Activated naive CD8-positive, alpha-beta T cell treated with anti-CD3 and anti-CD28 coated beads, Interleukin-2, amount 10 ng/mL, durations not matched to agents 7 days and 5 days (primary cell): Measurements from ENCODE around the gene PHYKPL. TPM values are rescaled to one million over a fixed set of nuclear protein-coding genes. Genes with fewer than 3 reads are reported as not detected.

Source experiments
- ATAC-seq: fragments of 150-1000 bp; cut with Tn5 transposase; one replicate; pipeline ENCODE4 v1.10.0; 2021; ENCODE audit warnings: low read depth, moderate library complexity
- POLR2A ChIA-PET: fragments of 350-600 bp; sonication (Branson Sonifier 250); formaldehyde crosslinking; loops from one replicate; lab custom pipeline; 2021; ENCODE audit warnings: antibody characterized with exemption; lab: Charles Lee
- DNase-seq: peaks from one replicate; pipeline ENCODE4 v3.0.0; 2021
- H3K27ac Mint-ChIP-seq: one replicate; pipeline ENCODE4 v1.8.0; 2022; ENCODE audit warnings: mild to moderate bottlenecking, mixed read lengths
- H3K27me3 Mint-ChIP-seq: one replicate; pipeline ENCODE4 v1.8.0; 2022; ENCODE audit warnings: mild to moderate bottlenecking, moderate library complexity, mixed read lengths
- H3K36me3 Mint-ChIP-seq: one replicate; pipeline ENCODE4 v1.8.0; 2021; ENCODE audit warnings: mild to moderate bottlenecking, mixed read lengths
- H3K4me1 Mint-ChIP-seq: one replicate; pipeline ENCODE4 v1.8.0; 2021; ENCODE audit warnings: mixed read lengths
- H3K4me3 Mint-ChIP-seq: one replicate; pipeline ENCODE4 v1.8.0; 2022; ENCODE audit warnings: mild to moderate bottlenecking, moderate library complexity, mixed read lengths
- H3K9me3 Mint-ChIP-seq: one replicate; pipeline ENCODE4 v1.8.0; 2021; ENCODE audit warnings: mixed read lengths
- total RNA-seq, 2 experiments: library from RNA; stranded (reverse); gene quantifications; one replicate each; pipeline ENCODE4 v1.2.3, GENCODE V29; 2021

Gene PHYKPL
- total RNA-seq, 2 experiments from 2014 or later: 158 to 165 TPM

GRCh38 chr5:178193251-178193809 lies 39.3 kb downstream of the PHYKPL start:
- no peaks in the 10 kb centered on the region for H3K9me3 Mint-ChIP-seq
- peaks cover 16% of the 10 kb centered on the region for H3K4me1 Mint-ChIP-seq
- DNase-seq: no peak
- peaks cover 30% of the 10 kb centered on the region for H3K27me3 Mint-ChIP-seq
- H3K4me3 Mint-ChIP-seq: peak overlapping the region; percentile 25
- H3K36me3 Mint-ChIP-seq: peaks cover 4% of the 10 kb centered on the region
- POLR2A ChIA-PET: interaction anchor here (0.7 to 1.4 kb wide), 2 partner anchors 11 kb away, joined by 3 to 9 read pairs; partner anchors contain the start of gene HNRNPAB
- H3K27ac Mint-ChIP-seq: peak overlapping the region; percentile 22
- ATAC-seq: no peak

DNA sequence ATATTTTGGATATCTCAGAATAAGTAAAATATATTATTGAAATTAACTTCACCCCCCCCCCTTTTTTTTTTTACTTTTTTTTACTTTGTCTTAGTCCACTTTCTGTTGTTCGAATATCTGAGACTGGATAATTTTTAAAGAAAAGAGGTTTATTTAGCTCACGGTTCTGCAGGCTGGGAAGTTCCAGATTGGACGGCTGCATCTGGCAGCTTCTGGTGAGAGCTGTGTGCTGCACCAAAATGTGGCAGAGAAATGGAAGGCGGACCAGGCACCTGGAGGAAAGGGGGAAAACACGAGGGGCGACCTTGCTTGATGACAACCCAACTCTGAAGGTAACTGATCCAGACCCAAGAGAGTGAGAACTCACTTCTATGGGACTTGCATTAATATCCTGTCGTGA lies 39.8 kb downstream of the PHYKPL start:
- Mint-ChIP-seq H3K4me1 (peaks cover 16% of the 10 kb centered on the region), H3K36me3 (peaks cover 4% of the 10 kb centered on the region), H3K27ac (no peak overlapping the region), H3K4me3 (no peak overlapping the region), H3K27me3 (peaks cover 30% of the 10 kb centered on the region), H3K9me3 (no peaks in the 10 kb centered on the region)
- no peak for ATAC-seq
- no peak for DNase-seq
- POLR2A ChIA-PET: no interaction called here

GRCh38 chr5:178192244-178192643 lies 40.4 kb downstream of the PHYKPL start:
- POLR2A ChIA-PET: no interaction called here
- Mint-ChIP-seq H3K27ac (no peak overlapping the region), H3K27me3 (peaks cover 30% of the 10 kb centered on the region), H3K36me3 (peaks cover 4% of the 10 kb centered on the region), H3K4me3 (no peak overlapping the region), H3K4me1 (peaks cover 16% of the 10 kb centered on the region), H3K9me3 (no peaks in the 10 kb centered on the region)
- no peak for DNase-seq
- ATAC-seq: no peak

DNA sequence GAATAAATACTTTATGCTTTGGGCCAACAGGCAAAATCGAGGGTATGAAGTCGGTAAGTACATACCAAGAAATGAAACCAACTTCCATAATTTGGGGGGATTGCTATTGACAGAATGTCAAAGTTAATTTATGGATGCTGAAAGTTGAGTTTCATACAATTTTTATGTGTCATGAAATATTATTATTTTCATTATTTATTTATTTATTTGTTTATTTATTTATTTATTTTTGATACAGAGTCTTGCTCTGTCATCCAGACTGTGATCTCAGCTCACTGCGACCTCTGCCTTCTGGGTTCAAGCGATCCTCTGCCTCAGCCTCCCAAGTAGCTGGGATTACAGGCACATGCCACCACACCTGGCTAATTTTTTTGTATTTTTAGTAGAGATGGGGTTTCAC lies 40.9 kb downstream of the PHYKPL start:
- DNase-seq: no peak
- no peaks in the 10 kb centered on the region for H3K9me3 Mint-ChIP-seq
- POLR2A ChIA-PET: no interaction called here
- peaks cover 4% of the 10 kb centered on the region for H3K36me3 Mint-ChIP-seq
- H3K4me3 Mint-ChIP-seq: no peak overlapping the region
- peaks cover 16% of the 10 kb centered on the region for H3K4me1 Mint-ChIP-seq
- no peak for ATAC-seq
- H3K27me3 Mint-ChIP-seq: peaks cover 30% of the 10 kb centered on the region
- no peak overlapping the region for H3K27ac Mint-ChIP-seq

- Mint-ChIP-seq H3K27ac (no peak overlapping the region), H3K9me3 (no peaks in the 10 kb centered on the region), H3K27me3 (peaks cover 24% of the 10 kb centered on the region), H3K4me1 (peaks cover 15% of the 10 kb centered on the region), H3K4me3 (no peak overlapping the region), H3K36me3 (peaks cover 4% of the 10 kb centered on the region)
- no peak for ATAC-seq
- POLR2A ChIA-PET: interaction anchor here (0.7 to 1.2 kb wide), 2 partner anchors 15 to 1850 kb away, joined by 3 to 5 read pairs; partner anchors contain the start of gene HNRNPAB
- DNase-seq: no peak
Measured at GRCh38 chr5:178189433-178189832, 43.2 kb downstream of the PHYKPL start.

GRCh38 chr5:178187014-178187413 lies 45.6 kb downstream of the PHYKPL start, which contains the start of gene GMCL2:
Gene GMCL2 (minus strand): TSS chr5:178187371. CDS start chr5:178187299, 72 bp downstream.
- Mint-ChIP-seq H3K27me3 (peaks cover 17% of the 10 kb centered on the region), H3K4me1 (peaks cover 6% of the 10 kb centered on the region), H3K27ac (no peak within 1 kb of the TSS), H3K4me3 (no peak within 1 kb of the TSS), H3K36me3 (no peaks in the 10 kb centered on the region), H3K9me3 (no peaks in the 10 kb centered on the region)
- POLR2A ChIA-PET: no interaction called here
- no peak for DNase-seq
- ATAC-seq: no peak

- Mint-ChIP-seq H3K36me3 (no peaks in the 10 kb centered on the region), H3K4me1 (peaks cover 8% of the 10 kb centered on the region), H3K27me3 (peaks cover 16% of the 10 kb centered on the region), H3K9me3 (no peaks in the 10 kb centered on the region), H3K27ac (no peak overlapping the region), H3K4me3 (no peak overlapping the region)
- ATAC-seq (no peak), DNase-seq (no peak)
- POLR2A ChIA-PET: interaction anchor here (1.2 kb wide), 1 partner anchor 18 kb away, joined by 5 read pairs; the partner anchor contains the start of gene HNRNPAB
Measured at GRCh38 chr5:178186427-178186826, 46.2 kb downstream of the PHYKPL start.

DNA sequence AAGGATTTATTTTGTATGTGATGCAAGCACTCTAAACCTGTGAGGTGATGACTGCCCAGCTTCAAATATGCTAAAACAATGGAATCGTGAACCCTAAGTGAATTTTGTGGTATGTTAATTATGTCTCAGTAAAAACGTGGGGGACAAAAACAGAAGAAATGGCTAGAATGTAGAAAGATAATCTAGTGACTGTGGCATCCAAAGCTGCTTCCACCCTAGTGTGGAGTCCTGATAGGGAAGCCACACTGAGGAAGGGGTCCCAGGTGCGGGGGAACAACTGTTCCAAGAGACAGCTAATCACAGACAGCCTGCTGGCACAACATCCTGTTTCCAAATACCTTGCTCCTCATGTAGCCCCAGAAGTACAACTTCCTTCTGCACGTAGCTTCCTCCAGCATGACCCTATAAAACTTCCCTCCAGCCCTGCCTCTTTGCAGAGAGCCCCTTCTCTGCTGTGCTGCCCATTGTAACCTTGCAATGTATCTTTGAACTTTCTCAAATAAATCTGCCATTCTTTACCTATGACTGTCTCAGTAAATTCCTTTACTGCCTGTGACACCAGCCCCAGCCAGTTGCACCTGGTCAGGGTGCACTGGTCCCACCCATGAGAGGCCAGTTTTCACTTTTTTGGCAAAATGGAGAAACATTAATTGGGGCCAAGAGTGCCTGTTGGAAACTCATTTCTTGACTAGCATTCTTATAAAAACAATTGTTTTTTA lies 50.3 kb downstream of the PHYKPL start:
- Mint-ChIP-seq H3K4me1 (peaks cover 8% of the 10 kb centered on the region), H3K4me3 (peak overlapping the region; percentile 48), H3K36me3 (no peaks in the 10 kb centered on the region), H3K27ac (peak overlapping the region; percentile 83), H3K9me3 (no peaks in the 10 kb centered on the region), H3K27me3 (peaks cover 4% of the 10 kb centered on the region)
- no peak for DNase-seq
- peak; percentile 65 for ATAC-seq
- POLR2A ChIA-PET: interaction anchor here (0.6 to 1.9 kb wide), 3 partner anchors 11 to 76 kb away, joined by 3 to 9 read pairs (median 3); partner anchors contain the start of gene HNRNPAB

DNA sequence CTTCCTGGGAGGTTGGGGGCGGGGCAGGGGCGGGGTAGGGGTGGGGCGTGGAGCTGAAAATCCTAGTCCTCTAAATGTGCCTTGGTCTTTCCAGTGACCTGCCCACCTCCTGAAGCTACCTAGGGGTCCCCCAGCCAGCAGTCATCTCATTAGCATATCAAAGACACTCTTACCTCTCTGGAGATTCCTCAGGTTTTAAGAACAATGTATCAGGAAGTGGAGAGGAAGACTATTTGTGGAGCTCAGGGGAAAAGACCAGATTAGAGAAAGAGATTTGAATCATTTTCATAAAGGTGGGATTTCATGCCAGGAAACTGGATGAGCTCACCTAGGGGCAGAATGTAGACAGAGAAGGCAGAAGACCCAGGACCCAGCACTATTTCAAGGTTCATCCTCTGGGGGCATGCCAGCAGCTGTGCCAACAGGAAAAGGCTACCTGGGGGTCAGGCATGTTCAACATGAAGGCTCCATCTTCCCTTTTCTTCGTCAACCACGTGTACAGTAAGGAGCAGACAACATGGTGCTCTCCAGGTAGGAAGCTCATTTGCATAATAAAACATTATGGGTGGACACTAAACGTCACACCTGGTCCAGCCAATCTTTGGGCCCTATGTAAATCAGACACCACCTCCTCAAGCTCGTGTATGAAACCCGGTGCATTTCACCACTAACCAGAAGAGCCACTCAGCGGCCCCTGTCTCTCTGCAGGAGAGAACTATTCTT lies 52.3 kb downstream of the PHYKPL start:
- H3K9me3 Mint-ChIP-seq: no peaks in the 10 kb centered on the region
- POLR2A ChIA-PET: interaction anchor here (1.2 to 1.3 kb wide), 2 partner anchors 17 to 24 kb away, joined by 3 to 4 read pairs; partner anchors contain the start of gene HNRNPAB

DNA sequence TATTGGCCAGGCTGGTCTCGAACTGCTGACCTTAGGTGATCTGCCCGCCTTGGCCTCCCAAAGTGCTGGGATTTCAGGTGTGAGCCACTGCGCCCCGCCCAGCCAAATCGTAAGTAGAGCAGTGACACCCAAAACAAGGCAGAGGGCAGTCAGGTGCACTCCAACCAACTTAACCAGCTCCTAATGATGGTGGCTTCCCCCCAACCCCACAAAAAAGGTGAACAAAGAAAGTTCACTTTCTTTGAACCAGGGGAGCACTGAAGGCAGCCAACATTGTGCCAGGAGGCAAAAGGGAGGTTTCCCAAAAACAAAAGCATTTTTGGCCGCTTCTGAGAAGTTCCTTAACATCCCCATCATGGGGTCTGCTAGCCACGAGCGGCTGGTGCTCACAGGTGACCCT lies 55.0 kb downstream of the PHYKPL start:
- H3K36me3 Mint-ChIP-seq: no peaks in the 10 kb centered on the region
- POLR2A ChIA-PET: interaction anchor here (0.6 to 1.0 kb wide), 2 partner anchors 27 to 1192 kb away, joined by 4 to 5 read pairs; partner anchors contain the start of gene HNRNPAB
- H3K4me3 Mint-ChIP-seq: no peak overlapping the region
- no peaks in the 10 kb centered on the region for H3K9me3 Mint-ChIP-seq
- no peak overlapping the region for H3K27ac Mint-ChIP-seq
- peaks cover 4% of the 10 kb centered on the region for H3K27me3 Mint-ChIP-seq
- DNase-seq: no peak
- H3K4me1 Mint-ChIP-seq: peaks cover 7% of the 10 kb centered on the region
- no peak for ATAC-seq

More for the DNA sequence above, 52.3 kb downstream of the PHYKPL start:
- no peak overlapping the region for H3K27ac Mint-ChIP-seq
- H3K36me3 Mint-ChIP-seq: no peaks in the 10 kb centered on the region
- peaks cover 4% of the 10 kb centered on the region for H3K27me3 Mint-ChIP-seq
- peaks cover 8% of the 10 kb centered on the region for H3K4me1 Mint-ChIP-seq
- DNase-seq (no peak), ATAC-seq (no peak)
- H3K4me3 Mint-ChIP-seq: no peak overlapping the region

DNA sequence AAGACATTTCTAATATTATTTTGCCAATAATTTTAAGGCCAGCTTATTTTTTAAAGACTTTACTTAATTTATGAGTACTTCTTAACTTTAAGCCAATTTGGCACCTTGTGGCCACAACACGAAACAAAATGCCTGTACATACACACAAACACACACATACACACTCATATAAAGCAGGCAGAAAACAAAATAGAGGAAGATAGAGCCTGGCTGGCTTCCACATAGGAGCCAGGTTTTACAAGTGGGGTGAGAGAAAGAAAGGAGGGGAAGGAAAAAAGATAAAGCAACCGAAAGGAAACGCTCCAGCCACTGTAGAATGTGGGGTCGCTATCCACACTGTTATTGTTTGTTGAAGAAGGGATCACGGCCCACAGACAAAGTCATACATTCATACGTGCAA lies 55.8 kb downstream of the PHYKPL start:
- Mint-ChIP-seq H3K4me3 (no peak overlapping the region), H3K36me3 (no peaks in the 10 kb centered on the region), H3K27ac (no peak overlapping the region), H3K27me3 (peaks cover 4% of the 10 kb centered on the region), H3K9me3 (no peaks in the 10 kb centered on the region), H3K4me1 (no peaks in the 10 kb centered on the region)
- DNase-seq (no peak), ATAC-seq (no peak)
- POLR2A ChIA-PET: interaction anchor here (1.4 kb wide), 1 partner anchor 28 kb away, joined by 4 read pairs; the partner anchor contains the start of gene HNRNPAB

DNA sequence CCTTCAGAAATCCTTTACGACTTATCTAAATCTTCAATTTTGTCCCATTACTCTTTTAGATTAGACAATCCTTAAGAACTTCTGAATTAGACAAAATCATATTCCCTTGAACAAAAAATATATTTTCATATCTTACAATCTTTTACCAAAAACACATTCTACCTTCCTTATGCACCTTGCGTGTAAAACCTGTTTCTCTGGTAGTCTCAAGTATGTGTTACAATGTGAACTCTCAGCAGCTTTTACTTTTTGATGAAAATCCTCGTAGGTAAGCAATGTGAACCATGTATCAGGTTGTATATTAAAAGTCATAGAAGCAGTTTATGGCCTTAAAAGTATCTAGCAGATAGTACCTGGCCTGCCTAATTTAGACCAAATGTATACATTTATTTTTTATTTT lies 58.1 kb downstream of the PHYKPL start:
- Mint-ChIP-seq H3K4me1 (no peaks in the 10 kb centered on the region), H3K9me3 (no peaks in the 10 kb centered on the region), H3K27ac (no peak overlapping the region), H3K4me3 (no peak overlapping the region), H3K36me3 (no peaks in the 10 kb centered on the region), H3K27me3 (peaks cover 4% of the 10 kb centered on the region)
- no peak for DNase-seq
- no peak for ATAC-seq
- POLR2A ChIA-PET: no interaction called here

DNA sequence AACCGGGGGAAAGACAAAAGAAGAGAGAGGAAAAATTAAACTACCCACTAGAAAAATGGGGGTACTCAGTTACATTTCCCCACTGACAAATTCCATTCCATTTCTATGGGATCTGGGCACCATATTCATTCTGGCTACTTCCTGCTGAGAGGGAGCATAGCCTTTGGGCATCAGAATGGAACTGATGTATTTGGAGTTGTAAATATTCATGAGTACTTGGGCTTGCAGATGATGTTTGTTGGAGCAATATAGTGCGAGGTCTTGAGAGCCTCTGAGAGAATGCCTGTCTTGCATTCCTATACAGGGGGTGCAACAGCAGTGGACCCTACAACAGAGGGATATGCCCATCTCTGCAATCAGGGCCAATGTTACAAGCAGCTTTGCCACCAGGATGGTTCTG lies 62.1 kb downstream of the PHYKPL start:
- Mint-ChIP-seq H3K4me1 (no peaks in the 10 kb centered on the region), H3K27ac (no peak overlapping the region), H3K9me3 (no peaks in the 10 kb centered on the region), H3K4me3 (no peak overlapping the region), H3K27me3 (peaks cover 11% of the 10 kb centered on the region), H3K36me3 (no peaks in the 10 kb centered on the region)
- ATAC-seq (no peak), DNase-seq (no peak)
- POLR2A ChIA-PET: no interaction called here
